Body of pancreas (tissue), 4 donors: ENCODE measurements around the gene UBE4A.

Source experiments
- POLR2A ChIP-seq, 3 donors: fragments of 450-650 bp; IDR thresholded peaks; one replicate each; pipeline ENCODE4 v1.6.1; 2016; ENCODE audit warnings: antibody characterized with exemption in 3 of 3, mild to moderate bottlenecking in 2 of 3
- TF ChIP-seq, protein P1 (sequence below), 7 experiments: fragments of 450-650 bp in 4 of 7; fragments of 200-600 bp in 3 of 7; sonication (generic) in 3 of 7; IDR thresholded peaks; one replicate each; pipeline ENCODE4 v1.5.1; 2016 to 2019; ENCODE audit warnings: antibody characterized with exemption in 7 of 7

DNA sequence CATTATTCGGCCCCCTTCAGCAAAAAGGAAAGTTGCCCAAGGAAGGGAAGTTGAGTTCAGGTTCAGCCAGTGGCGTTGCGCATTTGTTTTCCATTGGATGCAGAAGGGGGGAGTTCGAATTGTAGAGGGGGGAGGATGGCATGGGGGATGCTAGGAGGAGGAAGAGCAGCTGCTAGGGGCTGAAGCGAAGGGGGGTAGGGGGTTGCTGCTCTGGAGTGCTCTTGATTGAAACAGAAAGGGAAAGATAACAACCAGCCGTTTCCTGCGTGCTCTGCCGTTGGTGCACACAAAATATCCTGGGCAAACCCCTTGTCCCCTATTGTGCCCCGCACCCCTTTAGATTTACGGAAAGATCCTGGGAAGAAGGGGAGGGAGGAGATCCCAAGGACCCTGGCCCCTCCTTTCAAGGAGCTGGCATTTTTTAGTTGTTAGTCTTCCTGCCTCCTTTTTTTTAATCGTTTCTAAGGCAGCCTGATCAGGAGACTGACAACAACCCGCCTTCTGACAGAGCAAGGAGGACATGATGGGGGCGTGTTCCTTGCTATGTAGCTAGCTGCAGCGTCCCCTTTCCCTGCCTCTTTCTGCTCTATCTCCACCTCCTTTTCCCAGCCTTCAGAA lies 79.0 kb downstream of the UBE4A start:
- TF ChIP-seq POLR2A (IDR thresholded peaks at IDR 0.05), result no peak
- TF ChIP-seq, protein P1, sequence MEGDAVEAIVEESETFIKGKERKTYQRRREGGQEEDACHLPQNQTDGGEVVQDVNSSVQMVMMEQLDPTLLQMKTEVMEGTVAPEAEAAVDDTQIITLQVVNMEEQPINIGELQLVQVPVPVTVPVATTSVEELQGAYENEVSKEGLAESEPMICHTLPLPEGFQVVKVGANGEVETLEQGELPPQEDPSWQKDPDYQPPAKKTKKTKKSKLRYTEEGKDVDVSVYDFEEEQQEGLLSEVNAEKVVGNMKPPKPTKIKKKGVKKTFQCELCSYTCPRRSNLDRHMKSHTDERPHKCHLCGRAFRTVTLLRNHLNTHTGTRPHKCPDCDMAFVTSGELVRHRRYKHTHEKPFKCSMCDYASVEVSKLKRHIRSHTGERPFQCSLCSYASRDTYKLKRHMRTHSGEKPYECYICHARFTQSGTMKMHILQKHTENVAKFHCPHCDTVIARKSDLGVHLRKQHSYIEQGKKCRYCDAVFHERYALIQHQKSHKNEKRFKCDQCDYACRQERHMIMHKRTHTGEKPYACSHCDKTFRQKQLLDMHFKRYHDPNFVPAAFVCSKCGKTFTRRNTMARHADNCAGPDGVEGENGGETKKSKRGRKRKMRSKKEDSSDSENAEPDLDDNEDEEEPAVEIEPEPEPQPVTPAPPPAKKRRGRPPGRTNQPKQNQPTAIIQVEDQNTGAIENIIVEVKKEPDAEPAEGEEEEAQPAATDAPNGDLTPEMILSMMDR (IDR thresholded peaks at IDR 0.05), result no peak
